ENCODE results near the gene SPRYD7. TPM values are rescaled to one million over a fixed set of nuclear protein-coding genes. Genes with fewer than 3 reads are reported as not detected.

SPRYD7 gene
- total RNA-seq, 1 donor from 2014 or later = 4.6 TPM

DNA sequence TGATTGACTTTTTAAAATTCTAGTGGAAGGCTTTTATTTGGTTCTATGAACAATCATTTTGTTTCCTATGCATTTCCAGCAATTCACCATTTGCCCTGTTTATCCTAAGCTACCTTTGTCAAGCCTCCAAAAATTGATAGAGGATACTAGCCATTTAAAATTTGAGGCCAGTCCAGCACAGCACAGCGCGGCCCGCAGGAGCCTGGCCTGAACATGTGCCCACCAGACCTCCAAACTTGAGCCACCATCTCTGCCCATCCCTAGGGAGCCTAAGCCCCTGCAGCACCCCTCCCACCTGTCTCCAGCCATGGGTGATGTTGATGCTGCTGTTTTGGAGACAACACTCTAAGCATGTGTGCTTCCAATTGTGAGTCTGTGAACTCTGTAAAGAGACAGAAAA is 57.5 kb downstream of the SPRYD7 start:
- Mint-ChIP-seq H3K9me3 (ENCODE audit: unreplicated experiment) (peaks cover 11% of the 10 kb centered on the region), H3K27me3 (ENCODE audit: unreplicated experiment) (peaks cover 6% of the 10 kb centered on the region), H3K27ac (ENCODE audit: unreplicated experiment) (no peak overlapping the region), H3K4me3 (ENCODE audit: unreplicated experiment) (no peak overlapping the region), H3K36me3 (ENCODE audit: low read depth, unreplicated experiment) (peaks cover 9% of the 10 kb centered on the region), H3K4me1 (ENCODE audit: unreplicated experiment) (no peaks in the 10 kb centered on the region)
- TF ChIP-seq, protein P1, sequence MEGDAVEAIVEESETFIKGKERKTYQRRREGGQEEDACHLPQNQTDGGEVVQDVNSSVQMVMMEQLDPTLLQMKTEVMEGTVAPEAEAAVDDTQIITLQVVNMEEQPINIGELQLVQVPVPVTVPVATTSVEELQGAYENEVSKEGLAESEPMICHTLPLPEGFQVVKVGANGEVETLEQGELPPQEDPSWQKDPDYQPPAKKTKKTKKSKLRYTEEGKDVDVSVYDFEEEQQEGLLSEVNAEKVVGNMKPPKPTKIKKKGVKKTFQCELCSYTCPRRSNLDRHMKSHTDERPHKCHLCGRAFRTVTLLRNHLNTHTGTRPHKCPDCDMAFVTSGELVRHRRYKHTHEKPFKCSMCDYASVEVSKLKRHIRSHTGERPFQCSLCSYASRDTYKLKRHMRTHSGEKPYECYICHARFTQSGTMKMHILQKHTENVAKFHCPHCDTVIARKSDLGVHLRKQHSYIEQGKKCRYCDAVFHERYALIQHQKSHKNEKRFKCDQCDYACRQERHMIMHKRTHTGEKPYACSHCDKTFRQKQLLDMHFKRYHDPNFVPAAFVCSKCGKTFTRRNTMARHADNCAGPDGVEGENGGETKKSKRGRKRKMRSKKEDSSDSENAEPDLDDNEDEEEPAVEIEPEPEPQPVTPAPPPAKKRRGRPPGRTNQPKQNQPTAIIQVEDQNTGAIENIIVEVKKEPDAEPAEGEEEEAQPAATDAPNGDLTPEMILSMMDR (IDR thresholded peaks at IDR 0.05; ENCODE audit: unreplicated experiment) = no peak
- no peak for DNase-seq (ENCODE audit: low spot score)

DNA sequence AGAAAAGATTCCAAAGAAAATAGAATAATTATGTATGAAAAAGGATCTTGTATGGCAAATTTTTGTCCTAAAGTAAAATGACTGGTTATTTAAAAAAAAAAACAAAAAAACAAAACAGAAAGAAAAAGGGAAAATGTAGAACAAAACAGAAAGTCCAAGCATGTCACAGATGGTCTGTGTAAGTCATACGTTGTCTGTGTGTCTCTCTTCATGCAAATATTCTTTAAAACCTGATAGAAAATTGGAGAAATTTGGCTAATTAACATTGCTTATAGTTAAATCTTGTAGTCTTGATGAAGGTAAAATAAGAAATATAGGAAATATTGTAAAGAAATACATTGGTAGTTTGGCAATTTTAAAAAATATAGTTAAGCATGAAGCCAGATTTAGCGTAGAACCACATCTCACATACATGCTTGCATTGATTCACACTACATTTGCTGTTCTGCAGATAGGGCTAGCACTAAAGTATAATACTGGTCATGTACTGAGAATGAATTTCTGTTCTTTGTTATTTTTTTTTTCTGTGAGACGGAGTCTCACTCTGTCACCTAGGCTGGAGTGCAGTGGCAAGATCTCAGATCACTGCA is 58.4 kb downstream of the SPRYD7 start:
- TF ChIP-seq, protein P1 (IDR thresholded peaks at IDR 0.05; ENCODE audit: unreplicated experiment) = no peak
- no peak for DNase-seq (ENCODE audit: low spot score)
- Mint-ChIP-seq H3K4me1 (ENCODE audit: unreplicated experiment) (no peaks in the 10 kb centered on the region), H3K27me3 (ENCODE audit: unreplicated experiment) (peaks cover 6% of the 10 kb centered on the region), H3K4me3 (ENCODE audit: unreplicated experiment) (no peak overlapping the region), H3K27ac (ENCODE audit: unreplicated experiment) (no peak overlapping the region), H3K36me3 (ENCODE audit: low read depth, unreplicated experiment) (peaks cover 9% of the 10 kb centered on the region), H3K9me3 (ENCODE audit: unreplicated experiment) (peaks cover 11% of the 10 kb centered on the region)

DNA sequence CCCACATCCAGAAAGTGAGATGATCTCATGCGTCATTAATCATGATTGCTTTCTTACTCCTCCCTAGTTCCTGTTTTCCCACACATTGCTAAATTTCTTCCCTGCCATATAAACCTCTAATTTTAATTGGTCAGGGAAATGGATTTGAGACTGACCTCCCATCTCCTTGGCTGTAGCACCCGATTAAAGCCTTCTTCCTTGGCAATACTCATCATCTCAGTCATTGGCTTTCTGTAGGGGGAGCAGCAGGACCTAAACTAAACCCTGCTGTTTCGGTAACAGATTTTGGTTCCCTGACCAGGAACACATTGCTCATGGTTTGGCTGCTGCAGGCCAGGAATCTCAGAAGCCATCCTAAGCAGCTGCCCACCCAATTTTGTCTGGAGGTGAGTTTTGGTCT is 61.7 kb downstream of the SPRYD7 start:
- Mint-ChIP-seq H3K4me3 (ENCODE audit: unreplicated experiment) (peak overlapping the region; percentile 31), H3K27ac (ENCODE audit: unreplicated experiment) (no peak overlapping the region), H3K4me1 (ENCODE audit: unreplicated experiment) (no peaks in the 10 kb centered on the region), H3K36me3 (ENCODE audit: low read depth, unreplicated experiment) (peaks cover 9% of the 10 kb centered on the region), H3K9me3 (ENCODE audit: unreplicated experiment) (peaks cover 11% of the 10 kb centered on the region), H3K27me3 (ENCODE audit: unreplicated experiment) (peaks cover 3% of the 10 kb centered on the region)
- DNase-seq (ENCODE audit: low spot score) = no peak
- TF ChIP-seq, protein P1 (IDR thresholded peaks at IDR 0.05; ENCODE audit: unreplicated experiment) = no peak

DNA sequence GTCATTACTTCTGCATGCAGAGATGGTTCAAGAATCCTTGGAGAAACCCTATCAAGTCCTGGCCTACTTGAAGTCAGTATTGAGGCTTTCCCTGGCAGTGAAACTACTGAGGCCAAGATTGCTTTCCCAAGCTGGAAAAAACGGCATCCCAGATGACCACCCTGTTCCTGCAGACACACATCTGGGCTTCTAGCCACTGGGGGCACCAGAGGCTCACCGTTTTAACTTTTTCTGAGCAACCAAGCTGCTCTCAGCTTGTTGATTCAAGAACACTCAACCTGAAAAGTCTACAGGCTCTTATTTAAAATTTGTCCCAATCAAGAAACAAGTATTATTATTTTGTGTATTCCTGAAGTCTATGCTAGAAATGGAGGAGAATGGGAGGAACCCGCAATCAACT is 66.6 kb downstream of the SPRYD7 start:
- peak; percentile 18 for DNase-seq (ENCODE audit: low spot score)
- no peak overlapping the region for H3K4me3 Mint-ChIP-seq (ENCODE audit: unreplicated experiment)
- TF ChIP-seq, protein P1 (IDR thresholded peaks at IDR 0.05; ENCODE audit: unreplicated experiment) = no peak
- no peaks in the 10 kb centered on the region for H3K4me1 Mint-ChIP-seq (ENCODE audit: unreplicated experiment)
- peaks cover 3% of the 10 kb centered on the region for H3K36me3 Mint-ChIP-seq (ENCODE audit: low read depth, unreplicated experiment)
- peaks cover 4% of the 10 kb centered on the region for H3K9me3 Mint-ChIP-seq (ENCODE audit: unreplicated experiment)
- H3K27ac Mint-ChIP-seq (ENCODE audit: unreplicated experiment) = no peak overlapping the region
- H3K27me3 Mint-ChIP-seq (ENCODE audit: unreplicated experiment) = peaks cover 1% of the 10 kb centered on the region

DNA sequence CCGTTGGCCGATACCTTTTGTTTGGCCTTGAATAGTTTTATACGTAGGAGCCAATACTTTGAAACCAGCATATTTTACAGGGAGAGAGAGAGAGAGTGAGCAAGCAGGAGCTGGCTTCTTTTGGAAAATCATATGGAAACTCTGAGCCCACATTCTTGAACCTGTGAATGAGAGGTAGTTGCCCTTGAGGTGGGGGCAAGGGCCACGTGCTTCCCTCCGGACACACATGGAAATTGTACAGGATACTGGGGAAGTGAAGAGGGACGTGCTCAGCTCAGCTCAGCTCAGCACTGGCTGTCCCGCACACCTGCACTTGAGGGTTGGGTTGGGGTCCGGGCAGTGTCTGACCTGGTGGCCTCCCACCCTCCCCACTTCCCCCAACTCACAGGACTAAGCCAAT is 68.3 kb downstream of the SPRYD7 start:
- TF ChIP-seq, protein P1 (IDR thresholded peaks at IDR 0.05; ENCODE audit: unreplicated experiment) = no peak
- no peak for DNase-seq (ENCODE audit: low spot score)
- Mint-ChIP-seq H3K4me1 (ENCODE audit: unreplicated experiment) (no peaks in the 10 kb centered on the region), H3K4me3 (ENCODE audit: unreplicated experiment) (no peak overlapping the region), H3K36me3 (ENCODE audit: low read depth, unreplicated experiment) (peaks cover 8% of the 10 kb centered on the region), H3K9me3 (ENCODE audit: unreplicated experiment) (no peaks in the 10 kb centered on the region), H3K27me3 (ENCODE audit: unreplicated experiment) (peaks cover 3% of the 10 kb centered on the region), H3K27ac (ENCODE audit: unreplicated experiment) (no peak overlapping the region)

Data from endothelial cell (in vitro differentiated cells).